ENCODE measurements around the gene BPIFB2.

Gene BPIFB2

DNA sequence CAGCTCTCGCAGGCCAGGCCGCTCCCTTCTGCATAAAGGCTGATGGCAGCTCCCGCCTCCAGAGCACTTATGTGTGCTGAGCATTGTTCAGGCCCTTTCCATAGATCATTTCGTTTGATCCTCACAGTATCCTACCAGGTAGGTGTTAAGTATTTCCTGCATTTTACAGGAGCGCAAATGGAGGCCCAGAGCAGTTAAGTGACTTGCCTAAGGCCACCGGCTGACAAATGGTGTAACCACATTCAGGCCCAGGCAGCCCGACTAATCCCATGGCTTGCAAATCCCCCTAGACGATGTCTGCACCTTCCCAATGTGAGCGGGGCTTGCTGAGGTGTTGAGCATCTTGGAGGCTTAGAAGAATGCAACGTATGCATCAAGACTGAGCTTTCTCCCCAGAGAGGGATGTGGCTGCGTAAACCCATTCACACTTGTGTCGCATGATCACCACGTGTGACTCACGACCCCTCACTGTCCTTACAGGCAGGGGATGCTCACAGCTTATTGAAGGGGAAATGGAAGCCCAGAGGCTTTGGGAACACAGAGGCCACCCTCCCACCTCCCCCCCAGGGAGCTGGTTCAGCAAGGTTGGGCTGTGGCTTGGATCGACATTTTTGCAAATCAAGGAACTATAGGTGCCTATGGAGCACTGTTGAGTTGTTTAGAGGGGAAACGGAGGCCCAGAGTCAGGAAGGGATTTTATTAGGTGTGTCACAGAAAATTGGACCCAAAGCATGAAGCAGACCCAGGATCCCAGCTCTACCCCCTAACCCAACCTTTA is 7.0 kb downstream of the BPIFB2 start:
- Mint-ChIP-seq H3K4me1 (ENCODE audit: low read depth) (no peaks in the 10 kb centered on the region), H3K9me3 (no peaks in the 10 kb centered on the region), H3K4me3 (no peak overlapping the region), H3K27me3 (ENCODE audit: low read depth) (peaks cover 8% of the 10 kb centered on the region), H3K27ac (no peak overlapping the region), H3K36me3 (ENCODE audit: low read depth) (no peaks in the 10 kb centered on the region)
- DNase-seq (ENCODE audit: low spot score) = no peak

DNA sequence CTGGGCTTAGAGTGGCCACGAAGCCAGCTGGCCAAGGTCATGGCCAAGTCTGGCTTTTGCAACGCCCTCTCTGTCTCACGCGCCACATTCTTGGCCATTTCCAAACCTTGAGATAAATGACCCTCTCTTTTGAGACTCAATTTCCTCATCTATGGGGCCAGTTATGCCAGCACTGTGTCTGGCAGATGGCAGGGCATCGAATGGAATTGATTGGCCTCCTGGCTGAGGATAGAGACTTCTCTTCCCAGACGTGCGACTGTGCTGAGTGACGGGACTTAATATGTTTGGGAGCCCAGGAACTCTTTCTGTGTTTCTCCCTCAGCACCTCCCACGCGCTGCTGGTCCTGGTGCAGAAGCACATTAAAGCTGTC is 7.6 kb downstream of the BPIFB2 start:
- Mint-ChIP-seq H3K9me3 (no peaks in the 10 kb centered on the region), H3K27ac (no peak overlapping the region), H3K36me3 (ENCODE audit: low read depth) (no peaks in the 10 kb centered on the region), H3K4me1 (ENCODE audit: low read depth) (no peaks in the 10 kb centered on the region), H3K27me3 (ENCODE audit: low read depth) (peaks cover 8% of the 10 kb centered on the region), H3K4me3 (no peak overlapping the region)
- DNase-seq (ENCODE audit: low spot score) = no peak

DNA sequence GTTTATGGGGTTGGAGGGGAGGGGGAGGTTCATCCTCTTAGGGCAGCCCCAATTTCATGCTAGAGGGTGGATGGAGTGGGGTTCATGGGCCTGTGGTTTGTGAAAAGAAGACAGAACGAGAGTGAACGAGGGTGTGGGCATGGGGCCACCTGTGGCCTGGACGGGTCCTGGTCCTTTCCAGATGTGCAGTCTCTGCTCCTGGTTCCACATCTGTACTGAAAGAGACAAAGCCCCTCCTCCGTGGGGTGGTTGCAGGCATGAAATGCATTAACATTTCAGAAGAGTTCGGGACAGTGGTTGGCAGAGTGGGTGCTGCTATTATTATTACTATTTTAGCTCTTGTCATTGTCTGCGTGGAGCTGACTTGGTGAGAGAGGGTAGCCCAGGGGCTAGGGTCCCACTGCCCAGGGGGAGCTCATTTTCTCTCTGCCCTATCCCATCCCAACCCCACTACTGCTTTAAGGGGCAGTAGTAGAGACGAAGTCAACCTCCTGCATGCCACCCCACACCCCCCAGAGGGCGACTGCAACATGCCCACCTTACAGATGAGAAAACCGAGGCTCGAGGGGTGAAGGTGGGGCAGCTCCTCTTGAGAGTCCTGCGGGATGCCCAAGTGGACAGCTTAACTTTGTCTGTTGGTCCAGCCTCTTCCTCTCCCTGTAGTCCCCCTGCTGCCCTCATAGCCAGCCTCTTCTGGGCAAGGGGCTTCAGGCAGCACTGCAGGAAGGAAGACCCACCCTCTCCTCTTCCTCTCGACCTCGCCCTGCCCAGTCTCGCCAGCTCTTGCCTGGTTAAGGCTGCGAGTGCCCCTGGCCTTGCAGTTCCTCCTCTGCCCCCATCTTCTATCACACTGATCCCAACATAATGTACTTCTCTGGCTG is 8.4 kb downstream of the BPIFB2 start:
- Mint-ChIP-seq H3K4me3 (no peak overlapping the region), H3K27ac (no peak overlapping the region), H3K4me1 (ENCODE audit: low read depth) (no peaks in the 10 kb centered on the region), H3K36me3 (ENCODE audit: low read depth) (no peaks in the 10 kb centered on the region), H3K27me3 (ENCODE audit: low read depth) (peaks cover 8% of the 10 kb centered on the region), H3K9me3 (no peaks in the 10 kb centered on the region)
- no peak for DNase-seq (ENCODE audit: low spot score)

DNA sequence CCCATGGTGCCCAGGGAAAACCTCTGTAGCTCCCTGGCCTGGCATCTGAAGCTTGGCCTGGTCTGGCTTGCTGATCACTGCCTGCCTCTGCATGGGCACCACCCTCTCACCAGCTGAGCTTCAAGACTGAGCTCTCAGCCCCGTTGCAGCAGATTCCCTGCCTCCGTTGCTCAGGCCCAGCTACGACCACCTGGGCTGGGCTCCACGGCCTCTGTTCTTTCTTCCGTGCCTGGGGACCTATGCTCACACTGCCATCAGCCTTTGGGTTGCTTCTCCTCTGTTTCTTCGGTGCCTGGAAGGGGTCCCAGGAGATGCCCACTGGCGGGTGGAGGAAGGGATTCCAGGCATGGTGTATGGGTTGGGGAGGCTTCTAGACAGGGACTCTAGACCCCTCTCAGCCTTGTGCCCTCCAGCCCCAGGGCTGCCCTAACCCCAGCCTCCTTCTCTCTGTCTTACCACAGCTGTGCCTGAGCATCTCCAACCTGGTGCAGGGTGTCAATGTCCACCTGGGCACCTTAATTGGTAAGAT is 9.1 kb downstream of the BPIFB2 start:
- no peak overlapping the region for H3K4me3 Mint-ChIP-seq
- no peaks in the 10 kb centered on the region for H3K4me1 Mint-ChIP-seq (ENCODE audit: low read depth)
- H3K9me3 Mint-ChIP-seq = no peaks in the 10 kb centered on the region
- no peak for DNase-seq (ENCODE audit: low spot score)
- H3K27me3 Mint-ChIP-seq (ENCODE audit: low read depth) = peaks cover 8% of the 10 kb centered on the region
- H3K36me3 Mint-ChIP-seq (ENCODE audit: low read depth) = no peaks in the 10 kb centered on the region
- H3K27ac Mint-ChIP-seq = no peak overlapping the region

DNA sequence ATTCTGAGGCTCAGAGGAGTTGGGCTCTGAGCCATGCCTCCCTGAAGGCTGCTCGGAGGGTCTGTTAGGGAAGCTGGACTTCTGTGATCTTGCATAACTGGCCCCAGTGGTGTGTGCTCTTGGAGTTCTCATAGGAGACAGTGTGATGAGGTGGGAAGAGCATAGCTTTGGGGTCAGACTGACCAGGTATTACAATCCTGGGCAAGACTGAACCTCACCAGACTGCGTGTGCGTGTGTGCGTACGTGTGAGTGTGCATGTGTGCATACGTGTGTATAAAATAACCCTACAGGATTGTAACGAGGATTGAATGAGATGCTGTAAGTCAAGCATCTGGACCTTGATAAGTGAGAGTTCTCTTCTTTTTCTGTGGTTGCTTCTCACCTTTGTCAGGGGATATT is 10.0 kb downstream of the BPIFB2 start:
- no peaks in the 10 kb centered on the region for H3K9me3 Mint-ChIP-seq
- no peak for DNase-seq (ENCODE audit: low spot score)
- no peak overlapping the region for H3K27ac Mint-ChIP-seq
- H3K4me3 Mint-ChIP-seq = no peak overlapping the region
- peaks cover 8% of the 10 kb centered on the region for H3K27me3 Mint-ChIP-seq (ENCODE audit: low read depth)
- H3K36me3 Mint-ChIP-seq (ENCODE audit: low read depth) = no peaks in the 10 kb centered on the region
- H3K4me1 Mint-ChIP-seq (ENCODE audit: low read depth) = no peaks in the 10 kb centered on the region

DNA sequence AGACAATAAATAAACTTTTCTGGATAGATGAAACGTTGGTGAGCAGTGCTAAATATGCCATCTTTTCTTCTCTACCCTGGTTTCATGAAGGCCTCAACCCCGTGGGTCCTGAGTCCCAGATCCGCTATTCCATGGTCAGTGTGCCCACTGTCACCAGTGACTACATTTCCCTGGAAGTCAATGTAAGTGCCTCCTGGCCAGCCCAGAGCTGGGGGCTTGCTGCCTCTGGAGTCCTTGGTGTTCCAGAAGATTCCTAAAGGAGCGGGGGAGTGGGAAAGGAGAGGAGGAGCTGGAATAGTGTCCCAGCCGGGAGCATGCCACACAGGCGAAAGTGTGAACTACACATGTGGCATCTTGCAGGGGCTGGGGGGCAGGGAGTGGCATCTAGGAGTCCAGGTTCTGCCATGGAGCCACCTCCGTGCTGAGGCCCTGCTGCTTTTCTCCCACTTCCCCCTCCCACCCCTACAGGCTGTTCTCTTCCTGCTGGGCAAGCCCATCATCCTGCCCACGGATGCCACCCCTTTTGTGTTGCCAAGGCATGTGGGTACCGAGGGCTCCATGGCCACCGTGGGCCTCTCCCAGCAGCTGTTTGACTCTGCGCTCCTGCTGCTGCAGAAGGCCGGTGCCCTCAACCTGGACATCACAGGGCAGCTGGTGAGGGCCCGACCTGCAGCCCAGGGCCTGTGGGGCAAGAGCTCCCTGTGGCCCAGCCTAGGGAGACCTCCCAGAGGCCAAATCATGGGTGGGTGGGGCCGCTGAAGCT is 10.8 kb downstream of the BPIFB2 start:
- H3K9me3 Mint-ChIP-seq = no peaks in the 10 kb centered on the region
- H3K4me3 Mint-ChIP-seq = no peak overlapping the region
- no peaks in the 10 kb centered on the region for H3K4me1 Mint-ChIP-seq (ENCODE audit: low read depth)
- DNase-seq (ENCODE audit: low spot score) = no peak
- peaks cover 8% of the 10 kb centered on the region for H3K27me3 Mint-ChIP-seq (ENCODE audit: low read depth)
- H3K27ac Mint-ChIP-seq = no peak overlapping the region
- no peaks in the 10 kb centered on the region for H3K36me3 Mint-ChIP-seq (ENCODE audit: low read depth)

DNA sequence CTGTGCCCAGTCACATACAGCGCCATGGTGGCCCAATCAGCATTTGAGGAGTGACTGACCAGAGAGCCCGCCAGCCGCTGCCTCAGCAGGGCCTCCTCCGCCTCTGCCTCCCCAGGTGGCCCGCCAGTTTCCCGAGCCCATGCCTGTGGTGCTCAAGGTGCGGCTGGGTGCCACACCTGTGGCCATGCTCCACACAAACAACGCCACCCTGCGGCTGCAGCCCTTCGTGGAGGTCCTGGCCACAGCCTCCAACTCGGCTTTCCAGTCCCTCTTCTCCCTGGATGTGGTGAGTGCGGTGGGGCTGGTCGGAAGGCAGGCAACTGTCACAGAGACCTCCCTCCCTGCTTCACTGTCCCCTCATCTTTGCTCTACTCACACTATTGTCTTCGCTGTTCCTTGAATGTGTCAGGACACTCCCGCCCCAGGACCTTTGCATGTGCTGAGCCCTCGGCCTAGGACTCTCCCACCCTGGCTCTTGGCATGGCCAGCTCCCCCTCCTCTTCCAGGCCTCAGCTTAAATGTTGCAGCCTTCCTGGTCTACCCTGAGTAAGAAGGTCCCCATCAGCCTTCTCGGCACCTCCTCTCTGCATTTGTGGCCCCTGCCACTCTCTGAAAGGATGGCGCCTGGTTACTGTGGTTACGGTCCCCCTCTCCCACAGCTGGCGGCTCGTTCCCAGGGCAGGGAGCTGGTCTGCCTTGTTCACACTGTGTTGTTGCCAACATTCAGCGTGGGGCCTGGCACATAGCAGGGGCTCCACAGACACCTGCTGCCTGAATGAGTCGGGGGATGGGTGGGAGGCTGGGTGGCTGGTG is 12.2 kb downstream of the BPIFB2 start:
- H3K27ac Mint-ChIP-seq = no peak overlapping the region
- H3K36me3 Mint-ChIP-seq (ENCODE audit: low read depth) = no peaks in the 10 kb centered on the region
- no peak overlapping the region for H3K4me3 Mint-ChIP-seq
- no peaks in the 10 kb centered on the region for H3K9me3 Mint-ChIP-seq
- no peak for DNase-seq (ENCODE audit: low spot score)
- H3K27me3 Mint-ChIP-seq (ENCODE audit: low read depth) = peaks cover 8% of the 10 kb centered on the region
- no peaks in the 10 kb centered on the region for H3K4me1 Mint-ChIP-seq (ENCODE audit: low read depth)

DNA sequence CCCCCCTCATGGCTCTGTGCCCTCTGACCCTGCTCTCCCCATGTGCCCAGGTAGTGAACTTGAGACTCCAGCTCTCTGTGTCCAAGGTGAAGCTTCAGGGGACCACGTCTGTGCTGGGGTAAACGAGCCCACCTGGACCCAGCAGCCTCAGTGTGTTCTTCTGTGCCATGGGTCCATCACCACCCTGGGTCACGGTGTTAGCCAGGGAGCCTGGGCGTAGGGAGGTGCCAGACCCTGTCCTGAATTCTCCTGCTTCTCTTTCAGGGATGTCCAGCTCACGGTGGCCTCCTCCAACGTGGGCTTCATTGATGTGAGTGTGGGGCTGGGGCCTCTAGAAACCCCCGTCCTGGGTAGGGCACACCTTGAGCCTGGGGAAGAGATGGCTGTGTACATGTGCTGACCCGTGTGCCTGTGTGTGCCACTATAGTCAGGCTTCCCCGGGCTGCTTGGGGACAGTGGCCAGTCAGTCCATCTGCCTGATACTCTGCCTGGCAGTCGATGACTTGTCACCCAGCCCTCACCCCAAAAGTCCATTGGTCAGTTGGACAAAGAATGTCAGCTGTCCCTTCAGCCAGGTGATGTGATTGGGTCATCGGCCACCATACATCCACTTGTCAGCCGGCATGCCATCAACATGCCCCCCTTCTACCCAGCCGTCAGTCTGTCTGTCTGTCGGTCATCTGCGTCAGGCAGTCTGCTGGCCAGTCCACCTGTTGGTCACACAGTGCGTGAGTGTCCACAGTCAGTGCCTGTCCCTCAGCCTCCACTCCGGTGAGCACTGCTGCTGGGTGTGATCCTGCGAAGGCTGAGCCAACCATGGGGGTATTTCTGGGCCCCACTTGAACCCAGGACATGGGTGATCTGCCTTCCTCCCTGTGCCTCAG is 13.0 kb downstream of the BPIFB2 start:
- Mint-ChIP-seq H3K27me3 (ENCODE audit: low read depth) (peaks cover 7% of the 10 kb centered on the region), H3K4me3 (no peak overlapping the region), H3K36me3 (ENCODE audit: low read depth) (no peaks in the 10 kb centered on the region), H3K27ac (no peak overlapping the region), H3K9me3 (no peaks in the 10 kb centered on the region), H3K4me1 (ENCODE audit: low read depth) (no peaks in the 10 kb centered on the region)
- no peak for DNase-seq (ENCODE audit: low spot score)

DNA sequence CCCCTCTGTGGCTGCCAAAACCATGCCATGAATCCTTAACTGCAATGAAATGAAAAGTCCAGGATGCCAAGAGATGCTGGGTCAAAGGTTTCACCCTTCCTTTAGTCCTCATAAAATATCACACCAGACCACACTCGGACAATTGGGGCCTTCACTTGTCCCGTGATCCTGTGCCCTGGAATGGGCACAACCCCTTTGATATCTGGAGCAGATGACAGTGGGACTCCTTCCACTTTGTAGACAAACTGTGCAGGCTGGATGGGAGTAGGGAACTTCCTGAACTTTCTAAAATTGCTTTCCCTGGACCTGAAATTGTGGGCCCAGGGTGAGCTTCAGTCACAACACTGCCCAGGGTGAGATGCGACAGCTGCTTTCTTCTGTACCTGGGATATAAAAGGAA is 14.4 kb downstream of the BPIFB2 start:
- H3K36me3 Mint-ChIP-seq (ENCODE audit: low read depth) = no peaks in the 10 kb centered on the region

DNA sequence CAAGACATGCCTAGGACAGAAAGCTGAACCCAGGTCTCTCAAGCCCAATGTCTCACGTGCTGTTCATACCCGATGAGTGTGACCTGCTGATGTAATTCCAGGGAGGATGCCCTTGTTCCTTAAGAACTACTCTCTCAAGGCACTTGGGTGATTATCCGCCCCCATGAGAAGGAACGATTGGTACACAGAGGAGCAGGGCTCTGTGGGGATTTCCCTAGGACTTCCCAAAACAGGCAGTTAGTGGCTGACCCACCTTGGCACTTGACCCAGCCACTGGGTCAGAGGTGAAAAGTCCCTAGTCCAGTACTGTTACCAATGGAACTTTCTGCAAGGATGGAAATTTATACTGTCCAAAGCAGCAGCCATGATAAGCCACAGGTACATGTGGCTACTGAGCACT is 14.8 kb downstream of the BPIFB2 start:
- H3K4me1 Mint-ChIP-seq (ENCODE audit: low read depth) = no peaks in the 10 kb centered on the region
- no peaks in the 10 kb centered on the region for H3K36me3 Mint-ChIP-seq (ENCODE audit: low read depth)
- peaks cover 3% of the 10 kb centered on the region for H3K27me3 Mint-ChIP-seq (ENCODE audit: low read depth)
- H3K4me3 Mint-ChIP-seq = no peak overlapping the region
- no peak for DNase-seq (ENCODE audit: low spot score)
- H3K27ac Mint-ChIP-seq = no peak overlapping the region
- H3K9me3 Mint-ChIP-seq = no peaks in the 10 kb centered on the region

More for the DNA sequence above, 14.4 kb downstream of the BPIFB2 start:
- Mint-ChIP-seq H3K27ac (no peak overlapping the region), H3K27me3 (ENCODE audit: low read depth) (peaks cover 3% of the 10 kb centered on the region), H3K4me1 (ENCODE audit: low read depth) (no peaks in the 10 kb centered on the region), H3K9me3 (no peaks in the 10 kb centered on the region), H3K4me3 (no peak overlapping the region)
- DNase-seq (ENCODE audit: low spot score) = no peak

DNA sequence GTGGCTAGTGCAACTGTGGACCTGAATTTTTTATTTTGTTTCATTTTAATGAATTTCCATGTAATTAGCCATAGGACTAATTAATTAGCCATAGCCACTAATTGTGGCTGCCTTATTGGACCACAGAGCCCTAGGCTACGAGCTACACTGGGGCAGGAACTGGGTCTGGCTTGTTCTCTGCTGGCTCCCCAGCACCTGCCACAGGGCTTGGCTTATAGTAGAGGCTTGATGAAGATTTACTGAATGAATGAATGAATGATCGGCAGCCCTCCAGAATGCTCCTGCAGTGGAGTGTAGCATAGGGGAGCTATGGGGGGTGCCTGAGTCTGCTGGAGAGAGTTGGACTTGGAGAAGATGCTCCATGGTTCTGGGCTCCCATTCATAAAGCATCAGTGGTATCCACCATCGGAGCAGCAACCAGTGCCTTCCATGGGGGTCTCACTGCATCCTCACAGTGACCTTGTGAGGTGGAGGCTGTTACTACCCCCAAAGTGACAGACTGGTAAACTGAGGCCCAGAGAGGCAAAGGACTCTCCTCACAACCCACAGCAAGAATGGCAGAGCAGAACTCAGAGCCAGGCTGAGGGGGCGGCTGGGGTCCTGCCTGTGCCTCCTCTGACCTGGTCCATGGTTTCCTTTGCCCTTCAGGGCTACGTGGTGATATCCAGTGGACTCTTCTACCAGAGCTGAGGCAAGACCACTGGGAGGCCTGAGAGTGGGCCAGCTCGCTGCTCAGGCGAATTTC is 15.4 kb downstream of the BPIFB2 start:
- no peak for DNase-seq (ENCODE audit: low spot score)
- no peaks in the 10 kb centered on the region for H3K9me3 Mint-ChIP-seq
- no peaks in the 10 kb centered on the region for H3K36me3 Mint-ChIP-seq (ENCODE audit: low read depth)
- H3K4me1 Mint-ChIP-seq (ENCODE audit: low read depth) = no peaks in the 10 kb centered on the region
- no peaks in the 10 kb centered on the region for H3K27me3 Mint-ChIP-seq (ENCODE audit: low read depth)
- H3K4me3 Mint-ChIP-seq = no peak overlapping the region
- no peak overlapping the region for H3K27ac Mint-ChIP-seq

Measured in T-helper 2 cell treated with Interferon-gamma antibody and Interleukin-4, amounts not matched to agents 5 μg/mL and 100 μg/mL, for 36 hours (primary cell).